CD14-positive monocyte (primary cell): Measurements from ENCODE around the gene DPEP2NB. TPM values are rescaled to one million over a fixed set of nuclear protein-coding genes. Genes with fewer than 3 reads are reported as not detected.

ENCODE experiments used
- DNase-seq, 3 donors: peaks; one replicate each; pipeline ENCODE4 v3.0.0-alpha.2; 2011 to 2022
- H2AFZ ChIP-seq: 2 replicates; pipeline ENCODE4 v1.6.0; 2012; ENCODE audit warnings: mild to moderate bottlenecking, low read depth, low read length, inconsistent platforms; ENCODE audit not compliant: insufficient read depth, poor library complexity, severe bottlenecking
- H3K27ac ChIP-seq, 2 donors: 1 replicate in 1 of 2; 2 replicates in 1 of 2; pipeline ENCODE4 v1.5.1; 2012 to 2013; ENCODE audit warnings: low read length in 2 of 2, control low read depth in 1 of 2, inconsistent platforms in 1 of 2, low read depth in 1 of 2, mild to moderate bottlenecking in 1 of 2
- H3K27me3 ChIP-seq, 2 donors: one replicate each; pipeline versions ENCODE4 v1.6.0 to v1.6.1; 2011 to 2013; ENCODE audit warnings: low read length in 2 of 2; ENCODE audit not compliant: control insufficient read depth in 2 of 2, insufficient read depth in 2 of 2
- H3K36me3 ChIP-seq, 2 donors: replicated peaks in 1 of 2; 1 replicate in 1 of 2; 2 replicates in 1 of 2; pipeline versions ENCODE4 v1.5.1 to v1.6.1; 2012 to 2013; ENCODE audit warnings: low read length in 2 of 2, control low read depth in 1 of 2, inconsistent platforms in 1 of 2, mild to moderate bottlenecking in 1 of 2; ENCODE audit not compliant: insufficient read depth in 2 of 2, control insufficient read depth in 1 of 2
- H3K4me1 ChIP-seq, 2 donors: 1 replicate in 1 of 2; 2 replicates in 1 of 2; pipeline versions ENCODE4 v1.5.1 to v1.6.1; 2012 to 2013; ENCODE audit warnings: low read length in 2 of 2, control low read depth in 1 of 2, inconsistent platforms in 1 of 2, mild to moderate bottlenecking in 1 of 2, moderate library complexity in 1 of 2; ENCODE audit not compliant: insufficient read depth in 2 of 2, control insufficient read depth in 1 of 2
- H3K4me2 ChIP-seq: replicated peaks from 2 replicates; pipeline ENCODE3; 2012; ENCODE audit warnings: low read length, moderate library complexity, mild to moderate bottlenecking; ENCODE audit not compliant: poor library complexity, severe bottlenecking; ENCODE audit errors: extremely low read depth
- H3K4me3 ChIP-seq, 3 experiments: fragments of 200-600 bp in 1 of 3; sonication (generic) in 1 of 3; replicated peaks in 1 of 3; 1 replicate in 2 of 3; 2 replicates in 1 of 3; pipeline ENCODE4 v1.5.1; 2011 to 2013; ENCODE audit warnings: low read length in 3 of 3, mild to moderate bottlenecking in 3 of 3, control low read depth in 2 of 3, low read depth in 2 of 3, inconsistent platforms in 1 of 3, moderate library complexity in 1 of 3
- H3K79me2 ChIP-seq: 2 replicates; pipeline ENCODE4 v1.6.0; 2012; ENCODE audit warnings: mild to moderate bottlenecking, control low read depth, inconsistent platforms, low read length, moderate library complexity; ENCODE audit not compliant: insufficient read depth
- H3K9ac ChIP-seq: 2 replicates; pipeline ENCODE4 v1.6.0; 2017; ENCODE audit warnings: low read length, mild to moderate bottlenecking; ENCODE audit not compliant: insufficient read depth, poor library complexity, severe bottlenecking
- H3K9me3 ChIP-seq, 2 donors: replicated peaks in 1 of 2; 1 replicate in 1 of 2; 2 replicates in 1 of 2; pipeline versions ENCODE4 v1.5.1 to v1.6.1; 2012 to 2013; ENCODE audit warnings: low read length in 2 of 2, control low read depth in 1 of 2; ENCODE audit not compliant: control insufficient read depth in 1 of 2, insufficient read depth in 1 of 2
- H4K20me1 ChIP-seq: 2 replicates; pipeline ENCODE4 v1.6.0; 2012; ENCODE audit warnings: mild to moderate bottlenecking, low read length, control low read depth, moderate library complexity; ENCODE audit not compliant: insufficient read depth
- H3K27ac Mint-ChIP-seq, 7 donors: one replicate each; pipeline ENCODE4 v1.8.0; 2020; ENCODE audit warnings: mild to moderate bottlenecking in 7 of 7, mixed read lengths in 7 of 7, moderate library complexity in 6 of 7, inconsistent platforms in 2 of 7
- H3K27me3 Mint-ChIP-seq, 3 donors: one replicate each; pipeline ENCODE4 v1.8.0; 2021 to 2022; ENCODE audit warnings: low read depth in 3 of 3, mild to moderate bottlenecking in 3 of 3, mixed read lengths in 3 of 3, moderate library complexity in 3 of 3, inconsistent platforms in 1 of 3
- H3K36me3 Mint-ChIP-seq, 2 donors: one replicate each; pipeline ENCODE4 v1.8.0; 2020; ENCODE audit warnings: mixed read lengths in 2 of 2, inconsistent platforms in 1 of 2, mild to moderate bottlenecking in 1 of 2
- H3K4me1 Mint-ChIP-seq: one replicate; pipeline ENCODE4 v1.8.0; 2020; ENCODE audit warnings: mild to moderate bottlenecking, mixed read lengths
- H3K4me3 Mint-ChIP-seq, 2 donors: one replicate each; pipeline ENCODE4 v1.8.0; 2020; ENCODE audit warnings: mild to moderate bottlenecking in 2 of 2, mixed read lengths in 2 of 2, moderate library complexity in 1 of 2
- H3K9me3 Mint-ChIP-seq, 7 donors: one replicate each; pipeline ENCODE4 v1.8.0; 2020 to 2022; ENCODE audit warnings: mixed read lengths in 7 of 7, mild to moderate bottlenecking in 6 of 7, moderate library complexity in 6 of 7, inconsistent platforms in 2 of 7
- CTCF ChIP-seq: fragments of 200-600 bp; IDR thresholded peaks from one replicate; pipeline ENCODE4 v1.8.0; 2022; ENCODE audit warnings: antibody characterized with exemption, mild to moderate bottlenecking
- WGBS: methylation state at CpG from one replicate; pipeline ENCODE4 v1.1.5; 2013; ENCODE audit warnings: missing lambda C conversion rate; ENCODE audit not compliant: insufficient coverage; 5-methylcytosine and 5-hydroxymethylcytosine counted together
- intact Hi-C, 2 donors: fragments of 100-400 bp; cut with micrococcal nuclease; formaldehyde crosslinking; loops; one replicate each; pipeline versions ENCODE4 v1.15.0 to v1.15.1; 2023
- polyA plus RNA-seq, 3 donors: library from polyadenylated mRNA; depleted of rRNA in 1 of 3; unstranded in 2 of 3; stranded (reverse) in 1 of 3; fragments of 300-500 nt in 2 of 3; fragments of >200 nt in 1 of 3; fragmentation: Illumina TruSeq in 2 of 3; gene quantifications; 1 replicate in 2 of 3; 2 replicates in 1 of 3; pipeline ENCODE4 v1.2.3, GENCODE V29; 2012 to 2021

DPEP2NB gene
- polyA plus RNA-seq, 3 donors, result not detected

- Mint-ChIP-seq H3K9me3 (peaks cover 0 to 2% (median 0%) of the 10 kb centered on the region in 7 donors), H3K36me3 (peaks cover 68 to 91% of the 10 kb centered on the region in 2 donors), H3K27ac (peak overlapping the region in 3 of 7 donors; percentile 7 to 72 (median 47)), H3K4me1 (peaks cover 29% of the 10 kb centered on the region), H3K27me3 (peaks cover 1 to 3% (median 1%) of the 10 kb centered on the region in 3 donors), H3K4me3 (no peak overlapping the region)
- no peak overlapping the region for H2AFZ ChIP-seq
- H3K27ac ChIP-seq, result peak overlapping the region; percentile 28 to 64
- peaks cover 9 to 13% of the 10 kb centered on the region in 2 donors for H3K4me1 ChIP-seq
- no peak overlapping the region for H3K4me2 ChIP-seq
- peak in 1 of 3 donors; percentile 46 for DNase-seq
- no peak overlapping the region for H3K4me3 ChIP-seq
- no peak for TF ChIP-seq CTCF
- H3K9me3 ChIP-seq, result no peaks in the 10 kb centered on the region
- H3K9ac ChIP-seq, result no peak overlapping the region
- 92% methylated on average over 2 of the region's 2 CpGs for WGBS
- peaks cover 4% of the 10 kb centered on the region for H4K20me1 ChIP-seq
- peaks cover 42% of the 10 kb centered on the region for H3K79me2 ChIP-seq
- H3K27me3 ChIP-seq, result no peaks in the 10 kb centered on the region
- peaks cover 43 to 80% of the 10 kb centered on the region in 2 donors for H3K36me3 ChIP-seq
- intact Hi-C loops, result no loop called here
Measured at GRCh38 chr16:68049449-68049848, 33.7 kb upstream of the DPEP2NB start.

GRCh38 chr16:68047987-68048386 is 32.3 kb upstream of the DPEP2NB start:
- peaks cover 1 to 3% (median 1%) of the 10 kb centered on the region in 3 donors for H3K27me3 Mint-ChIP-seq
- Histone ChIP-seq H3K27me3 (no peaks in the 10 kb centered on the region), H3K4me1 (peaks cover 20 to 28% of the 10 kb centered on the region in 2 donors), H3K9me3 (no peaks in the 10 kb centered on the region), H3K4me2 (no peak overlapping the region), H3K36me3 (peaks cover 29 to 66% of the 10 kb centered on the region in 2 donors), H4K20me1 (peaks cover 4% of the 10 kb centered on the region), H3K27ac (no peak overlapping the region), H3K4me3 (no peak overlapping the region), H3K9ac (no peak overlapping the region), H3K79me2 (peaks cover 56% of the 10 kb centered on the region), H2AFZ (no peak overlapping the region)
- no peaks in the 10 kb centered on the region for H3K9me3 Mint-ChIP-seq
- no peak for DNase-seq
- no peak for TF ChIP-seq CTCF
- peak overlapping the region in 1 of 7 donors; percentile 48 for H3K27ac Mint-ChIP-seq
- WGBS, result 100% methylated on average over 2 of the region's 2 CpGs
- peaks cover 37% of the 10 kb centered on the region for H3K4me1 Mint-ChIP-seq
- intact Hi-C loops, result no loop called here
- peaks cover 59 to 84% of the 10 kb centered on the region in 2 donors for H3K36me3 Mint-ChIP-seq
- no peak overlapping the region for H3K4me3 Mint-ChIP-seq
